Cerebellar cortex (tissue), 1 donor: ENCODE measurements around the gene ZNF648.
"Not testable (repeated sequence)": the region's sequence is repeated elsewhere in the genome, so short reads cannot be mapped to it uniquely, and the experiment has no call there.

Source experiments
- DNase-seq: peaks from one replicate; pipeline ENCODE4 v3.0.0-alpha.2; 2015; ENCODE audit warnings: low spot score

Gene ZNF648

GRCh38 chr1:182071924-182072323 lies 10.4 kb upstream of the ZNF648 start:
- DNase-seq, result no peak

- peak; percentile 49 for DNase-seq
Measured at GRCh38 chr1:182069028-182069466, 7.5 kb upstream of the ZNF648 start.

GRCh38 chr1:182066934-182067333 lies 5.4 kb upstream of the ZNF648 start:
- DNase-seq, result no peak

- DNase-seq, result no peak
Measured at GRCh38 chr1:182065126-182065845, 3.8 kb upstream of the ZNF648 start.

GRCh38 chr1:182064611-182065010 lies 3.1 kb upstream of the ZNF648 start:
- no peak for DNase-seq

- no peak for DNase-seq
Measured at GRCh38 chr1:182062223-182062622, 711 bp upstream of the ZNF648 start.

GRCh38 chr1:182060877-182061276 lies 635 bp downstream of the ZNF648 start:
- DNase-seq, result no peak

- DNase-seq, result no peak
Measured at GRCh38 chr1:182059936-182060335, 1.6 kb downstream of the ZNF648 start.

- DNase-seq, result no peak
Measured at GRCh38 chr1:182056601-182057366, 4.7 kb downstream of the ZNF648 start.

- peak; percentile 72 for DNase-seq
Measured at GRCh38 chr1:182054698-182055326, 6.7 kb downstream of the ZNF648 start.

GRCh38 chr1:182052355-182052754 lies 9.2 kb downstream of the ZNF648 start:
- no peak for DNase-seq

- no peak for DNase-seq
Measured at GRCh38 chr1:182051938-182052337, 9.6 kb downstream of the ZNF648 start.

- DNase-seq, result no peak
Measured at GRCh38 chr1:182050481-182051448, 10.7 kb downstream of the ZNF648 start.

GRCh38 chr1:182048562-182048961 lies 12.9 kb downstream of the ZNF648 start:
- DNase-seq, result no peak

GRCh38 chr1:182046763-182047162 lies 14.7 kb downstream of the ZNF648 start:
- no peak for DNase-seq

- not testable (repeated sequence) for DNase-seq
Measured at GRCh38 chr1:182045481-182045880, 16.0 kb downstream of the ZNF648 start.

- no peak for DNase-seq
Measured at GRCh38 chr1:182041615-182042014, 19.9 kb downstream of the ZNF648 start.

GRCh38 chr1:182038220-182038619 lies 23.3 kb downstream of the ZNF648 start:
- DNase-seq, result no peak

GRCh38 chr1:182035097-182035770 lies 26.3 kb downstream of the ZNF648 start:
- DNase-seq, result no peak

- DNase-seq, result no peak
Measured at GRCh38 chr1:182032251-182032650, 29.3 kb downstream of the ZNF648 start.
